Ammon's horn (tissue), 1 donor: ENCODE measurements around the gene AXIN1.
"Not testable (repeated sequence)": the region's sequence is repeated elsewhere in the genome, so short reads cannot be mapped to it uniquely, and the experiment has no call there.

Experiments
- DNase-seq: peaks from one replicate; pipeline ENCODE4 v3.0.0-alpha.2; 2016; ENCODE audit warnings: low spot score

Gene AXIN1

DNA sequence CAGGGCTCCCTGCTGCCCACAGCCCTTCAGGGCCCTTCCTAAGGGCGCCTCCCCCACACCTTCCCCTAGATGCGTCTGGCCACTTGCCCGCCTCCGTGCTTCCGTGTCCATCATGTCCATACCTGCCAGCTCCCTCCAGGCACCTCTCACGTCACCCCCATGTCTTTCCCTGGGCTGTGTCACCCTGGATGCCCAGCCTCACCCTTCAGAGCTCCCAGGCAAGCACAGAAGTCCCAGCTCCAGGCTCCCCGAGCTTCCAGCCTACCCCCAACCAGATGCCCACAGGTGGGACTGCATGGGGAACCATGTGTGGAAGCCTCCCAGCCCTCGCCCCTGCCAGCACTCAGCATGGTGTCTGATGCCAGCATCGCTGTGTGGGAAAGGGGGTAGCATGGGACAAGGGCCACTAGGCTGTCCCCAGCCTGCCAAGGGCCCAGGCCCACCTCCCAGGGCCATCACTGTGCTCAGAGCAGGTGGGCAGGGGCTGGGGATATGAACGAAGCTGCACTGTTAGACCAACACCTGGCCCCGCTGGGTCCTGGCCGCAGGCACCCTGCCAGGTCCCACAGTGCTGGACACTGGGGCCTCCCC lies 1.9 kb upstream of the AXIN1 start:
- DNase-seq: no peak

GRCh38 chr16:353404-354290 lies 1.1 kb upstream of the AXIN1 start:
- no peak for DNase-seq

DNA sequence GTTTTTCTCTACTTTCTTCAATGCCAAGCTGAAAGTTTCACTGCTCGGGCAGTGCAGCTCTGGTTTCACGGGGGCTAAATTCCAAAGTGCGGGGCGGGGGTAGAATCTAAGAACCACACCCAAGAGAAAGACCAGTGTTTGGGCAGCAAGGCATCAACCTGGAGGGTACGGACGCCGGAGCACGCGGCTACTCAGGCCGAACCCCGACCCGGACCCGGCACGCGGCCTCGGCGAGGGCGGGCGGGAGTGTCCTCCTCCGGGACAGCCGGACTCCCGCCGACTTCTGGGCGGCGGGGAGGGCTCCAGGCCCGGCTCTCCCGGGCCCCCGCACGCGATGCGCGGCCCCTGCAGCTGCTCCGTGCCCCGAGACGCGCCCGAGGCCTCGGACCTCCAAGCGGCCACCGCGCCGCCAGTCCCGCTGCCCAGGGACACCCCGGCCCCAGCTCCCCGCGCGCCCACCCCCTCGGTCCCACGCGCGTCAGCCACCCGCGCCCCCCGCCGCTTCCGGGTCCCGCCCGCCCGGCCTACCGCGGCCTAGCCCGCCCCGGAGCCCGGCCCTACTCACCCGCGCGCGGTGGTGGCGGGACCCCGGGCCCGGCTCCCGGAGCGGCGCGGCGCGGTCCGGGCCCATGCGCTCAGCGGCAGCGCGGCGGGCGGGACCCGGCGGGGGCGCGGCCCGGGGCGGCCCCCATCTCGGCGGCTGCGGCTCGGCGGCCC lies 561 bp downstream of the AXIN1 start:
- no peak for DNase-seq

DNA sequence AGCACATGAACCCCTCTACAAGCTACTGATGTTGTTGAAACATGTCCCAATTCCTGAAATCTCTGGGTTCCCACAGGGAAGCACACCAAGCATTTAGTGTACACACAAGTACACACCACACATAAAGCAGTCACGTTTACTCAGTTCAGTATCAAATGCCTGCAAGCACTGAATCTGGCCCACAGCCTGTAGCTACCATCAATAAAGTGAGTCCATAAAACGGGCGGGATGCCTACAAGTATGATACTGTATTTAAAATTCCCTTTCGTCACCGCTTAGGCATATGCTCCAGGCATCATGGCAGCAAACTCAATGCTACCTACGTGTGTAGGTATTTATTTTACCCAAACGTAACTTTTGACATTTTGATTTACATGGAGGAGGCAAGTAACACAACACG lies 2.3 kb downstream of the AXIN1 start:
- no peak for DNase-seq

DNA sequence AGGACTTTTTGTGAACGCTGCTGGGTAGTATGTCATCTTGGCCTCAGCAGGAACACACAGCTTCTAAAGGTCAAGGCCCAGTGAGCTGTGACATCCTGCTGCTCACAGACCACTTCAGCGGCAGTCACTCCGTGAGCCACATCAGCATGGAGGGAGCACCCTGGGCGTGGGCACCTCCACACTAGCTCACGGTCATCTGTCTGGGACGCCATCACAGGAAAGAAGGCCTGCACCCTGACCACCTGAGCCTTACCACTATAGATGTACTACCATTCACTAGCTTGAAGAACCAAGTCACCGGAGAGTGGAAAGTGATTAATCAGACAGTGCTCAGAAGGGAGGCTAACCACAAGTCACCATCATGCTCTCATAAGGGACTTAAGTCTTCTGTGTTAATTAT lies 3.3 kb downstream of the AXIN1 start:
- DNase-seq: no peak

DNA sequence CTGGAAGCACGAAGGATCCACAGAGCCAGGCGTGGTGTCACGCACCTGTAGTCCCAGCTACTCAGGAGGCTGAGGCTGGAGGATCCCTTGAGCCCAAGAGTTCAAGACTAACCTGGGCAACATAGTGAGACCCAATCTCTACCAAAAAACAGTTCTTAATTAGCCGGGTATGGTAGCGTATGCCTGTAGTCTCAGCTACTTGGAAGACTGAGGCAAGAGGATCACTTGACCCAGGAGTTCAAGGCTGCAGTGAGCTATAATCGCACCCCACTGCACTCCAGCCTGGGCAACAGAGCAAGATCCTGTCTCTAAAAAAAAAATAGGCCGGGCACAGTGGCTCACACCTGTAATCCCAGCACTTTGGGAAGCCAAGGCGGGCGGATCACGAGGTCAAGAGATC lies 4.0 kb downstream of the AXIN1 start:
- DNase-seq: not testable (repeated sequence)

GRCh38 chr16:347203-347602 lies 5.3 kb downstream of the AXIN1 start:
- no peak for DNase-seq

DNA sequence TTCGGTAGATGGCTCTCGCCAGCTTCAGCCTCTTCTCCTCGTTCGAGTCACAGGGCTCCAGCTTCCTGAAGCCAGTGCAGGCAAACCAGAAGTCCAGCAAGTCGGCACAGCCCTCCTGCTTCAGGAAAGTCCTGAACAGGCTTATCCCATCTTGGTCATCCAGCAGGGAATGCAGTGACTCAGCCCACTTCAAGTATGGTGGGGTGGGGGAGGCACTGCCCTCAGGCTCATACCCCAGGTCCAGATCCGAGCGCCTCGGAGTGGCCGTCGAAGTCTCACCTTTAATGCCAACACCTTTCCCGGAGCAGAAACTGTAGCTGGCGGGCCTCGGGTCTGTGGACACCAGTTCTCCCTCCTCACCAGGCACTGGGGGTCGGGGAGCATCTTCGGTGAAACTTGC lies 5.9 kb downstream of the AXIN1 start:
- DNase-seq: no peak

DNA sequence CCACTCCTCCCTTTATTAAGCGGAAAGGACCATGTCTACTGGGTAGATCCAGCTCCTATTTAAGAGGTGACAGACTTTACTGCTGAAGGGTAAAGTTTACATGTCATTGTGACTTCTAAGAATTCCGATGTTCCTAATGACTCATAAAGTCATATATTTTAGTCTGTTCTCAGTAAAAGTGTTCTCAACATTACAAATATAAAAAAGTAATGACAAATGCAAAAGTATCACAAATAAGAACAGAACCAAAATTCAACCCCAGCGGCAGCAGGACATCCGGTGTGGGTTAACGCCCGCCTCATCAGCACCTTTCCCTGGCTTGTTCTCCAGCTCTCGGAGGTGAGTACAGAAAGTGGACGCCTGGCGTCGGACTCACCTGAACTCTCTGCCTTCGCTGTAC lies 6.8 kb downstream of the AXIN1 start:
- DNase-seq: no peak

DNA sequence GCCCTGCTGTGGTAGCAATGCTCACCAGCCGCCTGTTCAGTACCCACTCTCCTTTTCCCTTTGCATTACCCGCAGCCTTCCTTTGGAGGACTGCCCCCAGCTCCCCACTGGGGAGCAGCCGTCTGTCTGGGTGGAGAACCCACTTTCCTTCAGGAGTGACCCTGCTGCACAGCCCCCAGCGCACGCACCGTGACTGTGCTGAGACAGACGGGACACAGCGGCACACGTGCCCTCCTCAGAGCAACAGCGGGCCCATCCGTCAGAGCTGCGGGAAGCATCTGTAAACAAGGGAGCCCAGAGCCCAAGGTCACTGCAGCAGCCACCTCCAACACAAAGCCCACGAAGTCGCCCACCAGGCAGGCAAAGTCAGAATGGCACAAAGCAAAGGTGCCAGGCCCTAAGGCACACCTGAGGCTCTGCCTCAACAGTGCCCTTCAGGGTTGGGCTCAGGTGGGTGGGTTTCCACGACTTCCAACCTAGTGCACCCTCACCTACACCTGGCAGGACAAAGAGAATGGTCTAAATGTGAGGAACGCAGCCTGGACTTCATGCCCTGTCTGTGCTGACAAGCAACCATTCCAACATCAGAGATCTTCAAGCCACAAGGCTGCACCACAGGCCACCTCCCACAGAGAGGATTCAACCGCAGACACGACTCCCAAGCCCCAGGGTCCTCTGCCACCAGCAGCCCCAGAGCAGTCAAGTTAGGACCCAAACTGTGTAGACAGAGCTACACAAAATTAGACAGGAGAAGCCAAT lies 9.9 kb downstream of the AXIN1 start:
- DNase-seq: no peak

GRCh38 chr16:341974-342336 lies 10.6 kb downstream of the AXIN1 start:
- not testable (repeated sequence) for DNase-seq

DNA sequence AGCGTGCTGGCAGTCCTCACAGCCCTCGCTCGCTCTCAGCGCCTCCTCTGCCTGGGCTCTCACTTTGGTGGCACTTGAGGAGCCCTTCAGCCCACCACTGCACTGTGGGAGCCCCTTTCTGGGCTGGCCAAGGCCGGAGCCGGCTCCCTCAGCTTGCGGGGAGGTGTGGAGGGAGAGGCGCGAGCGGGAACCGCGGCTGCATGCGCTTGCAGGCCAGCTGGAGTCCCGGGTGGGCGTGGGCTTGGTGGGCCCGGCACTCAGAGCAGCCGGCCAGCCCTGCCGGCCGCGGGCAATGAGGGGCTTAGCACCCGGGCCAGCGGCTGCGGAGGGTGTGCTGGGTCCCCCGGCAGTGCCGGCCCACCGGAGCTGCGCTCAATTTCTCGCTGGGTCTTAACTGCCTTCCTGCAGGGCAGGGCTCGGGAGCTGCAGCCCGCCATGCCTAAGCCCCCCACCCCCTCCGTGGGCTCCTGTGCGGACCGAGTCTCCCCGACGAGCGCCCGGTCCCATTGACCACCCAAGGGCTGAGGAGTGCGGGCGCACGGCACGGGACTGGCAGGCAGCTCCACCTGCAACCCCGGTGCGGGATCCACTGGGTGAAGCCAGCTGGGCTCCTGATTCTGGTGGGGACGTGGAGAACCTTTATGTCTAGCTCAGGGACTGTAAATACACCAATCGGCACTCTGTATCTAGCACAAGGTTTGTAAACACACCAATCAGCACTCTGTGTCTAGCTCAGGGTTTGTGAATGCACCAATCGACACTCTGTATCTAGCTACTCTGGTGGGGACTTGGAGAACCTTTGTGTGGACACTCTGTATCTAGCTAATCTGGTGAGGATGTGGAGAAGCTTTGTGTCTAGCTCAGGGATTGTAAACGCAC lies 11.2 kb downstream of the AXIN1 start:
- not testable (repeated sequence) for DNase-seq

GRCh38 chr16:340370-341091 lies 12.0 kb downstream of the AXIN1 start:
- DNase-seq: no peak

- DNase-seq: no peak
Observed at GRCh38 chr16:339680-340079, 12.8 kb downstream of the AXIN1 start.

GRCh38 chr16:337975-338575 lies 14.4 kb downstream of the AXIN1 start:
- no peak for DNase-seq

DNA sequence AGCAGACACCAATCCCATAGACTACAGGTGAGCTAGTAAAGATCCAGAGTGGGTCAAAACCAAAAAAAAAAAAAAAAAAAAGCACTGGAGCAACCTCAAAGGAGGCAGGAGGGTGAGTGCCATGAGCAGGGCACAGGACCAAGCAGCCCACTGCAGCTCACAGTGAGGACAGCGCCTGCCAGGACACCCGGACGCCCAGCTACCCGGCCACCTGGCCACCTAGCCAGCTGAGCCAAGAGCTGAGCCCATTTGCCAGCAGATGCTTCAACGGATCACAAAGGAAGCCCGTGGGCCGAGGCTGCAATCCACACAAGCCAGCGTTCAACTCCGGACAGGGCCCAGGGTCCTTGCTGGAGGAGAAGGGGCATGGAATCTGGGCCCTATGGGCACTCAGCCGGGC lies 15.1 kb downstream of the AXIN1 start:
- DNase-seq: no peak

DNA sequence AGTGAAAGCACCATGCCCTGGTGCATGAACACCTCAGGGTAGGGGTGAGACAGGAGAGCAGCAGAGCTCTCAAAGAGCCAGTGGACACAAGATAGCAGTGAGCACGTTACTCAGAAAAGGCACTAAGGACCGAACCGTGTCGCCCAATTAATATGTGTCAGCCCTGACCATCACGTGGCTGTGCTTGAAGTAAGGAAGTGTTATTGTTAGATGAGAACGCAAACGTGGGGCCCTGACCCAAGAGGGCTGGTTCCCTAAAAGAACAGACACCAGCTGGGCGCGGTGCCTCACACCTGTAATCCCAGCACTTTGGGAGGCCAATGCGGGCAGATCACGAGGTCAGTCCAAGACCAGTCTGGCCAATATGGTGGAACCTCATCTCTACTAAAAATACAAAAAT lies 16.3 kb downstream of the AXIN1 start:
- no peak for DNase-seq

DNA sequence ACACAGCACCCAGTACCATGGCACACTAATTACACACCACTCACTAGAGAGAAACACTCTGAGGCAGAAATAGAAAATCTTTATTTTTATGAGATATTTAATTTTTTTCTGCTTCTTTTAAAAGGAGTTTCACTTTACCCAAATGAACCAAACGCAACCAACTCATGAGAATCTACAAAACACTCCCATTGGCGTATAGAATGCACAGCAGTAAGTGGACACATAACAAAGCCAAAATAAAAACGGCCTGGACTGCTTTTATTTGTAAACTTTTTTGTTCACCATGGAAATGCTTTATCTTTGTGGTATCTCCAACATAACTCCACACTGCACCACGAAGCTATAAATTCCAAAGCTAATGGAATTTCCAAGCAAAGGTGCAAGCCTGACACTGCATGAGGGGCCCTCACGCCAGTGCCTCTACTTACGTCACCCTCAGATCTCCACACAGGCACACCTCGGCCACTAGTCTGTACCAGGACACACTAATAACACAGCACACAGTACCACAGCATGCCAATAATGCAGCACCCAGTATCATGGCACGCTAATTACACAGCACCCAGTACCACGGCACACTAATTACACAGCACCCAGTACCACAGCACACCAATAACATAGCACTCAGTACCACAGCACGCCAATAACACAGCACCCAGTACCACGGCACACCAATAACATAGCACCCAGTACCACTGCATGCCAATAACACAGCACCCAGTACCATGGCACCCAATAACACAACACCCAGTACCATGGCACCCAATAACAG lies 17.5 kb downstream of the AXIN1 start:
- DNase-seq: not testable (repeated sequence)

DNA sequence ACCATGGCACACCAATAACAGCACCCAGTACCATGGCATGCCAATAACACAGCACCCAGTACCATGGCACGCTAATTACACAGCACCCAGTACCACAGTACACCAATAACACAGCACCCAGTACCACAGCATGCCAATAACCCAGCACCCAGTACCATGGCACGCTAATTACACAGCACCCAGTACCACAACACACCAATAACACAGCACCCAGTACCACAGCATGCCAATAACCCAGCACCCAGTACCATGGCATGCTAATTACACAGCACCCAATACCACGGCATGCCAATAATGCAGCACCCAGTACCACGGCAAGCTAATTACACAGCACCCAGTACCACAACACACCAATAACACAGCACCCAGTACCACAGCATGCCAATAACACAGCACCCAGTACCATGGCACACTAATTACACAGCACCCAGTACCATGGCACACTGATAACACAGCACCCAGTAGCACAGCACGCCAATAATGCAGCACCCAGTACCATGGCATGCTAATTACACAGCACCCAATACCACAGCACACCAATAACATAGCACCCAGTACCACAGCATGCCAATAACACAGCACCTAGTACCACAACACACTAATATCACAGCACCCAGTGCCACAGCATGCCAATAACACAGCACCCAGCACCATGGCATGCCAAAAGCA lies 18.2 kb downstream of the AXIN1 start:
- not testable (repeated sequence) for DNase-seq
